ENCODE measurements around the gene ADAMTSL2.

Gene ADAMTSL2

DNA sequence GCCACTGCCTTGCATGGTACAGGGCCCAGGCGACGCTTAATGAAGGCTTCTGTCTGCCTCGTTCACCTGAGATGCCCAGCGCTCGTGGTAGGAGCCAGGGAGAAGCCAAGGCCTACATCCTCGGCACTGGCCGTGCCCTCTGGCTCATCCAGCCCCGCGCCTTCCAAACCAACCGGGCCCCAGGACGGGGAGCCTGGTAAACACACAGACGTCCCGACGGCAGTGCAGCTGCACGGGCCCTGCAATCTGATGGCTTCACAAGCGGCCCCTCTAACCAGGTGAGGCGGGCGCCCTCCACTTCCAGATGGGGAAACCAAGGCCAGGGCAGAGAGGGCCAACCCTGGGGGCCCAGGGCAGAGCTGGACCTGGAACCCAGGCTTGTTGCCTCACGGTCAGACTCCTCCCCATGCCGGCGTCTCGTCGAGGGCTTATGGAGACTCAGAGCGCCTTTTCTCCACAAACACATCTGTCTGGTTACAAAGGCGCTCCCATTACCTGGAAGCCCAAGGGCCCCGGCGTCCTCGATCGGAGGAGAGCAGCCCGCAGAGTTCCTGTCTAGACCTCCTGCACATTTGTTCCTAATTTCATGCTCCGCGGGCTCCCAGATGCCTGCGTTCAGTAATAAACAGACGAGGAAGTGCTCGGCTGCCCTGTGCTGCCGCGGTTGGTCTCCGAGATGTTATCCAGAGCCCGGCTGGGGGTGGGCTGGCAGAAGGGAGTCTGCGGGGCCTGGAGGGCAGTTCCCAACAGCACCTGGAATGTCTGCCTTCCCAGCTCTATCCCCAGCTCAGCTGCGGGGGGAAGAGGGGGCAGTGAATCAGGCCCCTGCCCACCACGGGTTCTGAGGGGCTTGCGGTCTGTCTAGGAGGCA is 51.2 kb downstream of the ADAMTSL2 start:
- TF ChIP-seq, protein P1, sequence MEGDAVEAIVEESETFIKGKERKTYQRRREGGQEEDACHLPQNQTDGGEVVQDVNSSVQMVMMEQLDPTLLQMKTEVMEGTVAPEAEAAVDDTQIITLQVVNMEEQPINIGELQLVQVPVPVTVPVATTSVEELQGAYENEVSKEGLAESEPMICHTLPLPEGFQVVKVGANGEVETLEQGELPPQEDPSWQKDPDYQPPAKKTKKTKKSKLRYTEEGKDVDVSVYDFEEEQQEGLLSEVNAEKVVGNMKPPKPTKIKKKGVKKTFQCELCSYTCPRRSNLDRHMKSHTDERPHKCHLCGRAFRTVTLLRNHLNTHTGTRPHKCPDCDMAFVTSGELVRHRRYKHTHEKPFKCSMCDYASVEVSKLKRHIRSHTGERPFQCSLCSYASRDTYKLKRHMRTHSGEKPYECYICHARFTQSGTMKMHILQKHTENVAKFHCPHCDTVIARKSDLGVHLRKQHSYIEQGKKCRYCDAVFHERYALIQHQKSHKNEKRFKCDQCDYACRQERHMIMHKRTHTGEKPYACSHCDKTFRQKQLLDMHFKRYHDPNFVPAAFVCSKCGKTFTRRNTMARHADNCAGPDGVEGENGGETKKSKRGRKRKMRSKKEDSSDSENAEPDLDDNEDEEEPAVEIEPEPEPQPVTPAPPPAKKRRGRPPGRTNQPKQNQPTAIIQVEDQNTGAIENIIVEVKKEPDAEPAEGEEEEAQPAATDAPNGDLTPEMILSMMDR (IDR thresholded peaks at IDR 0.05; ENCODE audit: insufficient read depth, missing control alignments): no peak
- no peak for DNase-seq (ENCODE audit: insufficient read length, low spot score)

DNA sequence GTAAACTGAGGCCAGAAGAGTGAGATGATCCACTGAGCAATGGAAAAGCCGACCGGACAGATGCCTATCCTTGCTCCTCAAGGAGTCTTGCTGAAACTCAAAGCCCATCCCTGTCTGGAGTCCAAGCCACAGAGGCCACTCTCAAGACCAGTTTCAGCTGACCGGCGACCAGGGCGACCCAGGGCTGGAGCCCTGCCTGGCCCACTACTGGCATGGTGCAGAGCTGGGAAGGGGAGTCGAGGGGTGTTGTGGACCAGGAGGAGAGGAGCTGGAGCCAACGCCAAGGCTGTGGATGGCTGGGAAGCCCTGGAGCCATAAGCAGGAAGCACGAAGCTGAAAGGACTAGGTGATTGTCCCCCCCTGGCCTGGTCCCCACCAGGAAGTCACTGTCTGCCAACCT is 52.5 kb downstream of the ADAMTSL2 start:
- no peak for FAIRE-seq
- DNase-seq (ENCODE audit: insufficient read length, low spot score): no peak
- TF ChIP-seq, protein P1 (IDR thresholded peaks at IDR 0.05; ENCODE audit: insufficient read depth, missing control alignments): no peak

More for the DNA sequence above, 51.2 kb downstream of the ADAMTSL2 start:
- no peak for FAIRE-seq

DNA sequence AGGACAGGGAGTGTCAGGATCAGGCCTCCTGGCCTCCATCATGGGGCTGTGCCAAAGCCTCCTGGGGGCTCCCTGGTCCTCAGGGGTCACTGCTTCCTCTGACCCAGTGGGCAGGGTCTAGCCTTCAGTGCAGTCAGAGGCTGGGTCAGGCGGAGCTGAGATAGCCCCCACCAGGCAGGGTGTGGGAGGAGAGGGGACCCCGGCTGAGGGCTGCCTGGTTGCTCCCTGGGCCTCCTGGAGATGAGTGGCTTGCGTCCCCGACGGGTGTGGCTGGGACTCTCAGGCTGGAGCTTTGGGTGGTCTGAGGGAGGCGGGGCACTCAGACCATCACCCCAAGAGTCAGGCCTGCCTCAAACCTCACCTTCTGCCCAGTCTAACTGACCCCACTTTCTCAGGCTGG is 53.0 kb downstream of the ADAMTSL2 start:
- FAIRE-seq: no peak
- no peak for DNase-seq (ENCODE audit: insufficient read length, low spot score)
- TF ChIP-seq, protein P1 (IDR thresholded peaks at IDR 0.05; ENCODE audit: insufficient read depth, missing control alignments): no peak

DNA sequence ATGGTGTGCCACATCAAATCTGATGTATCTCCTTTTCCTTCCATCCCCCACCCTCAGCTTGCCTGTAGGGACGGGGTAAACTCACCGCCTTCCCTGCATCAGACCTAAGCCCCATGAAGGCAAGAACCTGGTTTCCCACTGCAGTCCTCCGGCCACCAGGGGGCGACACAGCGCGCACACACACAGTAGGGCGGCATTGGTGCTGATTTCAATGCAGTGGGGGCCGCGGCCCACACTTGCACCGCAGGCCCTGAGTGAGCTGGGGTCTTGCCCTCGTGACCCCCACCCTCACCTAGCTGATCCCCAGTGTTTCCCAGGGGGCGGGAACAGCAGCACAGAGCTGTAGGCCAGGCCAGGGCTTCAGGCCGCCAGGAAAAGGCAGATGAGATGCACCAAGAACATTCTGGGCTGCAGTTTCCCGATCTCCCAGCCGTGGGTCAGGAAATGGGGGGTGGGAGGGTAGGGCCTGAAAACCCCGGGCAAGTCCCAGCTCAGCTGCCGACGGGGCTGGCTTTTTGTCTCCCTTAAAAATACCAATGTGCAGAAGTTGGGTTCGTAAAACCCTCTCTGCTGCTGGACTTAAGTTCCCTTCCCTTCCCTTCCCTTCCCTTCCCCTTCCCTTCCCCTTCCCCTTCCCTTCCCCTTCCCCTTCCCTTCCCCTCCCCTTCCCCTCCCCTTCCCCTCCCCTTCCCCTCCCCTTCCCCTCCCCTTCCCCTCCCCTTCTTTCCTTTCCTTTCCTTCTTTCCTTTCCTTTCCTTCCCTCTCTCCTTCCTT is 55.1 kb downstream of the ADAMTSL2 start:
- FAIRE-seq: no peak

GRCh38 chr9:133590231-133590855 is 55.8 kb downstream of the ADAMTSL2 start:
- DNase-seq (ENCODE audit: insufficient read length, low spot score) (no peak), FAIRE-seq (no peak)
- TF ChIP-seq, protein P1 (IDR thresholded peaks at IDR 0.05; ENCODE audit: insufficient read depth, missing control alignments): no peak

More for the DNA sequence above, 55.1 kb downstream of the ADAMTSL2 start:
- no peak for DNase-seq (ENCODE audit: insufficient read length, low spot score)
- TF ChIP-seq, protein P1 (IDR thresholded peaks at IDR 0.05; ENCODE audit: insufficient read depth, missing control alignments): no peak

- FAIRE-seq (no peak), DNase-seq (ENCODE audit: insufficient read length, low spot score) (no peak)
Observed at GRCh38 chr9:133591116-133591910, 56.8 kb downstream of the ADAMTSL2 start.

More at GRCh38 chr9:133591116-133591910, 56.8 kb downstream of the ADAMTSL2 start:
- TF ChIP-seq, protein P1 (IDR thresholded peaks at IDR 0.05; ENCODE audit: insufficient read depth, missing control alignments): no peak
